ENCODE measurements around the gene GLT1D1.
A peak's percentile ranks its signal among the peaks of the same experiment; 100 is the strongest.

Gene GLT1D1

DNA sequence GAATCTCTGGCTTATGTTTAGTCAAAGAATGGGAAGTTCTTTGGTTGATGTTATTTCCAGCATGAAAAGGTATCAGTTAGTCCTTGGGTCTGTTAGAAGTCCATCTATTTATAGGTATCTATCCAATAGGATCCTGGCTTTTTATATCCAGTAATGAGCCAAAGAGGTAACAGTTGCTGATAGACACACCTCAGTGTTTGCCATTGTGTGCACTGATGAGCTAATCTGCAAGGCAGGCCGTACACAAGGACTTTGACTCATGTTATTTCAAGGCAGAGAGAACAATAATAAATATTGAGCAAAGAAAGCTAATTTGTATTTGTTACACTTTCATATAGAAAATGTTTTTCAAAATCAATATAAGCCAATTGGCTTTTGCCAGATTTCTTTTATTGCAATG, 56.4 kb downstream of the GLT1D1 start:
- Mint-ChIP-seq H3K27me3 (no peaks in the 10 kb centered on the region), H3K9me3 (ENCODE audit: low read depth) (no peaks in the 10 kb centered on the region), H3K27ac (no peak overlapping the region), H3K36me3 (no peaks in the 10 kb centered on the region), H3K4me3 (no peak overlapping the region), H3K4me1 (ENCODE audit: low read depth) (no peaks in the 10 kb centered on the region)

DNA sequence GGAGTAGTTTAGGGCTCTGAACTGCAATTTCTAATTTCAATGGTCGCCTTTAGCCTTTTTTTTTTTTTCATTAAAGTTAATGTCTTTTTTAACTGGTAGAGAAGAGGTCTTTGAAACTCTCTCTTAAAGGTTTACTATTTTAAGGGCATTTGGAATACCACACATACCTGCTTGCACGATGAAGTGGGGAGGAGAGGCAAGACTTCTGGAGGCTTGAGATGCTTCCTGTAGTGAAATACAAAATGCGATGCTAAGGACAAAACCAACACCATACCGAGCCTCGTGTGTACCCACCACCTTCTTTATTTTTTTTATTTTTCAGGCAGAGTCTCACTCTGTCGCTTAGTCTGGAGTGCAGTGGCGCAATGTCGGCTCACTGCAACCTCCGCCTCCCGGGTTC, 57.4 kb downstream of the GLT1D1 start:
- H3K36me3 Mint-ChIP-seq = no peaks in the 10 kb centered on the region

DNA sequence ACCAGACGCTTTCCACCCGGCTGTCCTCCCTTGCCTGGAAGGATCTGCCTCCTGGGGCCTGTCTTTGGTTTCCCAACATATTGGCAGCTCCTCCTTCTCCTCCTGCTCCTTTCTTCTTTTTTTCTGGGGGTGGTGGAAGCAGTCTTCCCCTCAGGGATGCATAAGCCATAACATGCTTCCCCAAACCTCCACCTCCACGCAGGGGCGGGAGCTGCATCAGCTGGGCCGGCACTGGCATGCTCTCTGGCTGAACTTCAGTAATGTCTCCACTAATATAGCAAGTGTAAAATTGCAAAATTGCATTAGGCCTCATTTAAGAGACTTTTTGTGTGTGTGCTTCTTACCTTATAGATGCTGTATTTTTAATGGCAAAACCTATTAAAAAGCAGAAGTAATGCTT, 58.6 kb downstream of the GLT1D1 start:
- no peaks in the 10 kb centered on the region for H3K27me3 Mint-ChIP-seq
- H3K27ac Mint-ChIP-seq = no peak overlapping the region
- H3K4me1 Mint-ChIP-seq (ENCODE audit: low read depth) = peaks cover 15% of the 10 kb centered on the region
- no peaks in the 10 kb centered on the region for H3K9me3 Mint-ChIP-seq (ENCODE audit: low read depth)
- no peak overlapping the region for H3K4me3 Mint-ChIP-seq
- no peaks in the 10 kb centered on the region for H3K36me3 Mint-ChIP-seq

More for the DNA sequence above, 57.4 kb downstream of the GLT1D1 start:
- H3K27ac Mint-ChIP-seq = no peak overlapping the region
- H3K4me3 Mint-ChIP-seq = no peak overlapping the region
- no peaks in the 10 kb centered on the region for H3K27me3 Mint-ChIP-seq
- H3K9me3 Mint-ChIP-seq (ENCODE audit: low read depth) = no peaks in the 10 kb centered on the region
- H3K4me1 Mint-ChIP-seq (ENCODE audit: low read depth) = peaks cover 4% of the 10 kb centered on the region

DNA sequence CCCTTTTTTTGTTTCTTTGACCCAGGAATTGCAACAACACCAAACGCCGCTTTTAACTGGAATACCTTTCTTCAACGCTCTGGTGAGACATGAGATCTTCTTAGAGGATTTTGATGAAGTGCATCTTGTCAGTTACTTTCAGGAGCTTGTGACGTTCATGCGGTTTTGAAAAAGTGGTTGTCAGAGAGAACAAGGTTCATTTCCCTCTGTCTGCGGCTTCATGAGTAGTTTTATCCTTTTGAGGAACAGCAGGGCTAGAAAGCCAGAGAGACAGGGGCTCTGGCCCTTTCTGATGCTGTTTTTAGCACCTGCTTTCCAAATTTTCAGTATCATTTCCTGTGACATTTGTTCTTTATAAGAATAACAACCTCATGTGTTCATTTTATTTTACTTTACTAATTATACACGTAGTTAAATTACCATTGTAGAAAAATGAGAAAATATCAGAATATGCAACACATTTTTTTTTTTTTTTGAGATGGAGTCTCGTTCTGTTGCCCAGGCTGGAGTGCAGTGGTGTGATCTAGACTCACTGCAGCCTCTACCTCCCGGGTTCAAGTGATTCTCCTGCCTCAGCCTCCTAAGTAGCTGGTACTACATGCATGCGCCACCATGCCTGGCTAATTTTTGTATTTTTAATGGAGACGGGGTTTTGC, 61.8 kb downstream of the GLT1D1 start:
- no peaks in the 10 kb centered on the region for H3K27me3 Mint-ChIP-seq
- H3K4me1 Mint-ChIP-seq (ENCODE audit: low read depth) = peaks cover 25% of the 10 kb centered on the region
- peak overlapping the region; percentile 67 for H3K27ac Mint-ChIP-seq
- peak overlapping the region; percentile 17 for H3K4me3 Mint-ChIP-seq
- no peaks in the 10 kb centered on the region for H3K9me3 Mint-ChIP-seq (ENCODE audit: low read depth)
- no peaks in the 10 kb centered on the region for H3K36me3 Mint-ChIP-seq

DNA sequence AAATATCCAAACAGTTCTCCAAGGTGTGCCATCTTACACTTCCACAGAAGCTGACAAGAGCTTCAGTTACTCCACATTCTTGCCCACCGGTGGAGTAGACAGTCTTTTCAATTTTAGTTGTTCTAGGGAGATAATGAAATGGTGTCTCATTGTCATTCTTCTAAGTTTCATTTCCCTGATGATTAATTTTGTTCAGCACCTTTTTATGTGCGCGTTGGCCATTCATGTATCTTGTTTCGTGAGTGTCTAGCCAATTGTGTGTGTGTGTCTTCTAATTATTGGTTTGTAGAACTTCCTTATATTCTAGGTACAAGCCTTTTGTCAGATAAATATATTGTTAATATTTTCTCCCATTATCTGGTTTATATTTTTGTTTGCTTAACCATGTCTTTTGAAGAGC, 63.1 kb downstream of the GLT1D1 start:
- H3K4me3 Mint-ChIP-seq = no peak overlapping the region
- peak overlapping the region; percentile 67 for H3K27ac Mint-ChIP-seq

DNA sequence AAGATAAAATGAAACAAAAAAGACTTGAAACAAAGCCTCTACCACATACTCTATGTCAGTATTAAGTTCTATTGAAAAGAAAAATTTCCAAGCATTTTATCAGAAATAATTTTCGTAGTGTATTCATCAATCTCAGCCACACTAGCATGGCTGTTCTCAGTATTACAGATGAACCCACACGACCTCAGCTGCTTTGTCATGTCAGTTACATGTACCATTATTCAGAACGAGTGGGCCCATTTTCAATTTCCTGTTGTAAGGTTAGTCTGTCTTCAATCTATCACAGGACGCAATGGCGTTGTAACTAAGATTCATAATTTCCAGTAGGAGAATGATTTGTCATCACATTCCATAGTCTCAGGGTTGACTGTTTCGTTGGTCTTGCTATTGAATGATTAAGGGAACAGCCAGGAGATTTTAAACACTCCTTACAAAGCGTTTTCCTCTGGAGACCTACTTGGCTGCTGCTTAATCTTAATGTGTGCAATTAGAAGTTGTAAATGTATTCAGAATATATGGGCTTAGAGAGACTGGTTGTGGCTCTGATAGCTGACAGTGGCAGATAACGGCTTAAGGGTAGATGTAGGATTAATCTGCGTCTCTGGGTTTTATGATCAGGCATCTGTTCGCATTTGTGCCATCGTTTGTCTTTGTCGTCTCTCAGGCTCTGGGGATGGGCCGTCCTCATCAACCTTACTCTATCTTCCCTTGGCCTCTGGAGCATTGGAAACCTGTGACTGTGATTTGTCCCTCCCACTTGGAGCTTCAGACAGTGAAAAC, 65.4 kb downstream of the GLT1D1 start:
- H3K4me3 Mint-ChIP-seq = no peak overlapping the region
- H3K27me3 Mint-ChIP-seq = no peaks in the 10 kb centered on the region
- peak overlapping the region; percentile 64 for H3K27ac Mint-ChIP-seq
- no peaks in the 10 kb centered on the region for H3K36me3 Mint-ChIP-seq
- peaks cover 25% of the 10 kb centered on the region for H3K4me1 Mint-ChIP-seq (ENCODE audit: low read depth)
- H3K9me3 Mint-ChIP-seq (ENCODE audit: low read depth) = no peaks in the 10 kb centered on the region

More for the DNA sequence above, 63.1 kb downstream of the GLT1D1 start:
- Mint-ChIP-seq H3K36me3 (no peaks in the 10 kb centered on the region), H3K9me3 (ENCODE audit: low read depth) (no peaks in the 10 kb centered on the region), H3K27me3 (no peaks in the 10 kb centered on the region), H3K4me1 (ENCODE audit: low read depth) (peaks cover 25% of the 10 kb centered on the region)

DNA sequence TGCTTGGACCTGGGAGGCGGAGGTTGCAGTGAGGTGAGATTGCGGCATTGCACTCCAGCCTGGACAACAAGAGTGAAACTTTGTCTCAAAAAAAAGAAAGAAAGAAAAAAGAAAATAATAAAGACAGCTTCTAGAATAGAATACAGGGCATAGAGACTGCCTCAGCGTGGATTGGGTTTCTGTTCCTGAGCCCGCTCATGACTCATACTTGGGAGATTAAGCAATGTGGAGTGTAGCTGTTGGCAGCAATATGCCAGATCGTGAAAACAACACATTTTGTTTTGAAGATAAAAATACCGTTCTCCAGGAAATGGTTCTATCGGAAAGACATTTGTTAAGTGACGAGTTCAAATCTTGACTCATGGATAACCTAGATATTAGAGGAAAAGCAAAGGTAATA, 67.2 kb downstream of the GLT1D1 start:
- H3K36me3 Mint-ChIP-seq = no peaks in the 10 kb centered on the region
- no peak overlapping the region for H3K27ac Mint-ChIP-seq
- H3K4me3 Mint-ChIP-seq = no peak overlapping the region
- H3K27me3 Mint-ChIP-seq = peaks cover 1% of the 10 kb centered on the region
- H3K4me1 Mint-ChIP-seq (ENCODE audit: low read depth) = peaks cover 22% of the 10 kb centered on the region
- no peaks in the 10 kb centered on the region for H3K9me3 Mint-ChIP-seq (ENCODE audit: low read depth)

DNA sequence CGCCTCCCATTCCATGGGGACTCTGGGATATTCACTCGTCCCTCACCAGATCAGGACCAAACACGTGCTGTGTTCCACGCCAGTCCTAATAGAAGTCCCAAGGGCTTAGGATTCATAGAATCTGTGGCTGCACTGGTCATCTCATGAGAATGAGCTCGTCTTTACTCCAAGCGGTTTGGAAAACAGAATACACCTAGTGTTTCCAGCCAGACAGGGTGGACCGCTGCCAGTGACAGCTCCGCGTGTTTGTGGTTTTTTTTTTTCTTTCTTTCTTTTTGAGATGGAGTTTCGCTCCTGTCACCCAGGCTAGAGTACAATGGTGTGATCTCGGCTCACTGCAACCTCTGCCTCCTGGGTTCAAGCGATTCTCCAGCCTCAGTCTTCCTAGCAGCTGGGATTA, 75.1 kb downstream of the GLT1D1 start:
- no peak overlapping the region for H3K4me3 Mint-ChIP-seq
- no peaks in the 10 kb centered on the region for H3K36me3 Mint-ChIP-seq
- H3K9me3 Mint-ChIP-seq (ENCODE audit: low read depth) = no peaks in the 10 kb centered on the region
- H3K4me1 Mint-ChIP-seq (ENCODE audit: low read depth) = peaks cover 5% of the 10 kb centered on the region
- H3K27ac Mint-ChIP-seq = no peak overlapping the region
- H3K27me3 Mint-ChIP-seq = peaks cover 1% of the 10 kb centered on the region

DNA sequence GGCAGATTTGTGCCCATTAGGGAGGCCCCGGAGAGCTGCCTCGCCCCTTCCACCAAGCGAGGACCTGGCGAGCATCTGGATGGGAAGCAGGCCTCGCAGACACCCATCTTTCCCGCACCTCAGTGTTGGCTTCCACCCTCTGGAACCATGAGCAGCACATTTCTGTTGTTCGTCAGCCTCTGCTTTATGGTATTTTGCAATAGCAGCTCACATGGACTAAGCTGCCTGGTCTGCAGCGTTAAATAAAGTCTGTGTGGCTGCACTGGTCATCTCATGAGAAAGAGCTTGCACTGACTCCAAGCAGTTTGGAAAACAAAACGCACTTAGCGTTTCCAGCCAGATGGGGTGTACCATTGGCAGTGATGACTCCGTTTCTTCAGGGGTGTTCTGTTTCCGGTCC, 75.8 kb downstream of the GLT1D1 start:
- peaks cover 5% of the 10 kb centered on the region for H3K4me1 Mint-ChIP-seq (ENCODE audit: low read depth)
- no peaks in the 10 kb centered on the region for H3K9me3 Mint-ChIP-seq (ENCODE audit: low read depth)
- H3K27ac Mint-ChIP-seq = no peak overlapping the region
- H3K4me3 Mint-ChIP-seq = no peak overlapping the region
- H3K27me3 Mint-ChIP-seq = peaks cover 1% of the 10 kb centered on the region
- H3K36me3 Mint-ChIP-seq = no peaks in the 10 kb centered on the region

DNA sequence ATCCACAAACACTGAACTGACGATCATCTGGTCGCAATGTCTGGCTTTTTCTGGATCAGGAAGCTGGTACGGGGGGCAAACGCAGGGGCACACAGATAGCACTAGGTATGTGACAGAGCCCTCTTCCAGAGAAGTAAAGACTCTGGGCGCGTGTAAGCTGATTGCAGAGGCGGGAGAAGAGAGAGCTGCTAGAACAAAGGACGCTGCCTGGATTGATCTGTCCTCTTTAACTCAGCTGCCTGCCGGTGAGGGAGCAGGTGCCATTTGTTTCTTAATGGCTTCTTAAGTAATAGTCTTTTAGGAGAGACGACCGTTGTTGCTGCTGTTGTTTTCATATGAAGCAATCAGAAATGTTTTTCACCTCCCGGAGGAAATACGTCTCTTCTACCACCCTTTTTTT, 77.3 kb downstream of the GLT1D1 start:
- Mint-ChIP-seq H3K4me3 (no peak overlapping the region), H3K36me3 (no peaks in the 10 kb centered on the region), H3K27ac (no peak overlapping the region), H3K27me3 (peaks cover 2% of the 10 kb centered on the region), H3K9me3 (ENCODE audit: low read depth) (no peaks in the 10 kb centered on the region), H3K4me1 (ENCODE audit: low read depth) (peaks cover 5% of the 10 kb centered on the region)

DNA sequence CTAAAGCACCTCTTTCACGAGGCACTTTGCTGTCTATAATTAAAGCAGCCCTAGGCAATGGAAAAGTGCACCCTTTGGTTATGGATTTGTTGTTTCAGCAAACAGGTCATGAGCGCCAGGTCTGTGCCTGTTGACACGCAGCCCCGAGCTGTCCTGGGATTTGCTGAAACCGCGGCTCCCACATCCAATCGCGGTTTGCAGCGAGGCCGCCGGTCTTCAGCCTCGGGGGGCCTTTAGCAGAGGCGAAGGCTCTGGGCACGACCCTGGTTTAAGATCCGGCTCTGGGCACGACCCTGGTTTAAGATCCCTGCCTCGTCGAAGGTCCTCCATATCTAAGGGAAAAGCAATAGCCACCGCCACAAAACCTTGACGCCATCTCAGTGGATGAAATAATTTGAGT, 79.2 kb downstream of the GLT1D1 start:
- peaks cover 2% of the 10 kb centered on the region for H3K27me3 Mint-ChIP-seq
- H3K27ac Mint-ChIP-seq = no peak overlapping the region
- H3K36me3 Mint-ChIP-seq = no peaks in the 10 kb centered on the region
- H3K9me3 Mint-ChIP-seq (ENCODE audit: low read depth) = no peaks in the 10 kb centered on the region
- no peak overlapping the region for H3K4me3 Mint-ChIP-seq
- H3K4me1 Mint-ChIP-seq (ENCODE audit: low read depth) = peaks cover 5% of the 10 kb centered on the region

DNA sequence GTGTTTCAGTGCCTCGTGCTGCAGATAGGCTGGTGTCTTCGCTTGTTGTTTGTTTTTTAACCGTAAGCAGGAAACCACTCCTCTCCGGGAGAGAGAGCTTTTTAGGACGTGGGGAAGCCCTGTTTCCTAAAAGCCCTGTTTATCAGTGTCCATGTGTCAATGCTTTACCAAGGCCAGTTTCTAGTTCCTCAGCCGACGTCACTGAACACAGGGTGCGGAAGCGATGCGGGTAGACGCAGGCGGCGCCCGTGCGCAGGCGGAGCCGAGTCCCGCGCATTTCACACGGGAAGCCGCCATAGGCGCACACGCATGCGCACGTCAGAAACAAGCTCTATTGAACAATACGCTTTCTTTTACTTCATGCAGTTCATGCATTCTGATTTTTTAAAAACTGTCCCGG, 79.8 kb downstream of the GLT1D1 start:
- Mint-ChIP-seq H3K27me3 (peaks cover 2% of the 10 kb centered on the region), H3K36me3 (no peaks in the 10 kb centered on the region), H3K4me1 (ENCODE audit: low read depth) (peaks cover 5% of the 10 kb centered on the region), H3K9me3 (ENCODE audit: low read depth) (no peaks in the 10 kb centered on the region), H3K4me3 (no peak overlapping the region), H3K27ac (no peak overlapping the region)

DNA sequence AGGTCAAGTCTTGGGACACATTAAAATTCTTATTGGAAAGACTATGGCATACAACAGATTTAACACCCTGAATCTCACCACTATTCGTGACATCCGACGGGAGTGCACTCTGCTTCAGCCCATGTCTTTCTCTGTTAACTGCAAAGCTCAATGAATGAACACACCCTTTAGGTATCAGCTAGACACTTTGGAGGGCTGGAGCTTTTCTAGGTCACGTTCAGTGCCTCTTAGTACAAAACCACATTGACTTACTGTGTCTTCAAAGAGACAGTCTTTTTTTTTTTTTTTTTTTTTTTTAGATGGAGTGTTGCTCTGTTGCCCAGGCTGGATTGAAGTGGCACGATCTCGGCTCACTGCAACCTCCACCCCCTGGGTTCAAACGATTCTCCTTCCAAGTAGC, 80.6 kb downstream of the GLT1D1 start:
- Mint-ChIP-seq H3K9me3 (ENCODE audit: low read depth) (no peaks in the 10 kb centered on the region), H3K36me3 (no peaks in the 10 kb centered on the region), H3K4me3 (no peak overlapping the region), H3K27ac (no peak overlapping the region), H3K27me3 (peaks cover 2% of the 10 kb centered on the region), H3K4me1 (ENCODE audit: low read depth) (peaks cover 5% of the 10 kb centered on the region)

DNA sequence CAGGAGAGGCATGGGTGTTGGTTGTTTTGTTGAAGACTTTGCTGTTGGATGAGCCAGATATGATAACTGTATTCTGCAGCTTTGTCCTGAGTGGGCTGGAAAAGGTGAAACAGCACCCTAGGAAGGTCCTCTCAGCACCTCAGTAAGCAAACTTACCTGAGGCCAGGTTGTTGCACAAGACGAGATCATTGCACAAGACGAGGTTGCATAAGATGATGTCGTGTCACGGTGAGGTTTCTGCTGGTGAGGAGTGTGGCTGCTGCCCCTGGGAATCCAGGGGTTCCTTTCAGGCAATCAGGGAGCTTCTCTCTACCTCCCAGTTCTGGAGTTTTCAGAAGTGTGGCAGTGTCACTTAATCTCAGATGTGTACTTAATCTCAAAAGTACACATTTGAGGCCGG, 85.6 kb downstream of the GLT1D1 start:
- Mint-ChIP-seq H3K4me1 (ENCODE audit: low read depth) (no peaks in the 10 kb centered on the region), H3K36me3 (no peaks in the 10 kb centered on the region), H3K9me3 (ENCODE audit: low read depth) (no peaks in the 10 kb centered on the region), H3K27ac (no peak overlapping the region), H3K27me3 (peaks cover 3% of the 10 kb centered on the region), H3K4me3 (no peak overlapping the region)

DNA sequence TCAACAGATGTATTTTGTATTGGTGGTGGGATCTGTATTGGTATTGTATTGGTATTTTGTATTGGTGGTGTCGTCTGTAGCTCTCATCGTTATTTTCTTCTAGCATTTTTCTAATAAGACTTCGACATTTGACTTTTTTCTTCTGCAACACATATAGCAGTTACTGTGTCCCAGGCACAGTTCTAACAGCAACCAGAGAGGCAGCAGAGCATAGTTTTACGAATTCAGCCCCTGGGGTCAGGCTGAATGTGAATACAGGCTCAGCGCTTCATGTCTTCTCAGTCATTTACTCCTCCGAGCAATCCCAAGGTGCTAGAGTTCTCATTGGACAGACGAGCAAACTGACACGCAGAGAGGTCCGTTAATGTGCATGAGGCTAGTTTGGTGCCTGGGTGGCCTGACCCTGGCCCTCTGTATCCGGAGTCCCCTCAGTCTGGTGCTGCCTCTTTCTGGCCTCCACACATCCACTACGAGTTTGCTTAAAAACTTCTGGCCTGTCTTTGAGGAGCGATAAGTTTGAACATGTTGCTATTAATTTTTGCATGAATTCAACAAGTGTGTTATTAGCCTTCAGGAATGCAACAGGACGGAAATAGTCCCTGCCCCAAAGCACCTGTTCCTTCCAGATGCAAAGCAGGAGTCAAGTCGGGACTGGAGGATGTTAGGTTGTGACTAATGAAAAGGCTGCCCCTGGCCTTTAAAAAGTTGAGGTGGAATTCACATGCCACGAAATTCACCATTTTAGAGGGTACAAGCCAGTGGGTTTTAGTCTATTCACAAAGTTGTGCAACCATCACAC, 87.0 kb downstream of the GLT1D1 start:
- H3K4me1 Mint-ChIP-seq (ENCODE audit: low read depth) = no peaks in the 10 kb centered on the region
- H3K27me3 Mint-ChIP-seq = peaks cover 2% of the 10 kb centered on the region
- H3K36me3 Mint-ChIP-seq = no peaks in the 10 kb centered on the region
- no peaks in the 10 kb centered on the region for H3K9me3 Mint-ChIP-seq (ENCODE audit: low read depth)
- no peak overlapping the region for H3K27ac Mint-ChIP-seq
- H3K4me3 Mint-ChIP-seq = no peak overlapping the region

All from activated naive CD8-positive, alpha-beta T cell (primary cell).